T-helper 22 cell (primary cell): ENCODE data around the gene FCGR2B.
"Not testable (repeated sequence)": the region's sequence is repeated elsewhere in the genome, so short reads cannot be mapped to it uniquely, and the experiment has no call there.

Experiments used
- DNase-seq: peaks from one replicate; pipeline ENCODE4 v3.0.0-alpha.2; 2020; ENCODE audit warnings: low read depth

FCGR2B gene

GRCh38 chr1:161647507-161648360 is 15.2 kb upstream of the FCGR2B start:
- not testable (repeated sequence) for DNase-seq

DNA sequence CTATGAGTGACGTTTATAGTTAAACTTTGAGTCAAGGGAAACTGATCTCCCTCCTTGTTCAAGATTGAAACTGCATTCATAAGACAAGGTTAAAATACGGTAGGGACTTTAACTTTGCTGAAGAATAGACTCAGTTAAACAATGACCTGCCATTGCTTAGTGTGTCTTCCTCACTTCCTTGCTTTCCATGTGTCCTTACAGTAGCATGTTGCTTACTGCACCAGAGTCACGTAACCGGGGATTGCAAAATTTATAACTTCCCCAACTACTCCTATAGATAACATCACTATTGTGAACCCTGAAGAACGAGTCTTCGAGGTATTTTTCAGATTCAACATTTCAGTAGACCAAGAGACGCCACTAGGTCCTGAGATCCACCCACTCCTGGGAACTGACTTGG is 9.4 kb upstream of the FCGR2B start:
- not testable (repeated sequence) for DNase-seq

- DNase-seq, result not testable (repeated sequence)
These were observed 9.0 kb upstream of the FCGR2B start for GRCh38 chr1:161653971-161654370.

- not testable (repeated sequence) for DNase-seq
These were observed 4.4 kb upstream of the FCGR2B start for GRCh38 chr1:161658524-161658923.

DNA sequence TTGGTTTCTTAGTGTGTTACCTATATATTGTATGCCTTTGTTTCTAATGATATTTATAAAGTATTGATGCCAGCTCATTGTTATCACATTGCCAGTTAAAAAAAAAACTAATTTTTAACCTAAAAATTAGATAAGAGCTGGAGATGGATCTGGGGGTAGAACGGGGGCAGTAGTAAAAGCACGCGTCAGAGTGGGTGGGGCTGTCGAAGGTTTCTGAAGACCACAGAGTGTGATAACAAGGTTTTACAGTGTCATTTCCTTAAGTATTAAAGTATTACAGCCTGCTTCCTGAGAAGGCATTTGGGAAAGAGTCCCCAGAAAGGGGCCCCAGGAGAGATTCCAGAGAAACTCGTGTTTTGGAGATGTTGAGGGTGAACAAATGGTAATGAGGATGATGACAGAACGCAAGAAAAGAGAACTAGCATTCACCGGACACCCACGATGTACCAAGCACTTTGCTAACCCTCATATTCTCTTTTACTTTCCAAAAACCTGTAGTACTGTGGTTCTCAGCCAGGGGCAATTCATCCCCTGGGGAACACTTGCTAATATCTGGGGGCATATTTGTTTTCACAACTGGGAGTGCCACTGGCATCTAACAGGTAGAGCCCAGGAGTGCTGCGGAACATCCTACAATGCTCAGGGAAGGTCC is 1.2 kb upstream of the FCGR2B start:
- not testable (repeated sequence) for DNase-seq

DNA sequence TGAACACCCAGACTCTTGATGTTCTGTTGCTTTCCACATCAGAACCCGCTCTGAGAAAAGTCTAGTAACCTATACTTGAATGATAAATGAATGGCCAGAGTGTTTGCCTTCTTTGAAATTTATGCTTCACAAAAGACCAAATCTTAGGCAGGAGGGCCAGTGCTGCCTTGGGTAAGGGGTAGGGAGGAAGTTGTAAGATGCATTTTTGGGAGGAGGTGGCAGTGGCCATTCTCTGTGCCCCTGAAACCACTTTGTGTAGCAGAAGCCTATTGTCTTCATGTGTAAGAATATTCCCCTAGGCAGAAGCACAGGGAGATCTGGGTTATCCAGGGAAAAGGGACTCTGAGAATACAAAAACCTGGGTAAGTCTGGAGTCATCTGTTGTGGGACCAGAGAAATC is 626 bp downstream of the FCGR2B start:
- not testable (repeated sequence) for DNase-seq

DNA sequence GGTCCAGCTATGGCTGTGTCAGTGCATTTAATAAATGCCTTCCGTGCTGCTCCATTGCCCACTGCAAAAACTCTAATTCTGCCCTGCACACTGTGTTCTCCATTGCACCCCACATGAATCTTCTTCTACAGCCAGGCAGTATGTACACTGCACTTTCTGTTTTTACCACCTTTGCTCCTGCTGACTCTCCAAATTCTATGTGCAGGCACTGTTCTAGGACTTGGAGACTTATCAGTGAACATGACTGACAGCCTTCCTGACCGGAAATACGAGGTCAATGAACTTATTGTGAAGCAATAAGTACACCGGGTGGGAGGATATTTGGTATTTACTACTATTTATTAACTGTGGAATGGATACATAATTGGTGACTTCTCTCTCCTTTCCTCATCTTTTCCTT is 1.7 kb downstream of the FCGR2B start:
- DNase-seq, result not testable (repeated sequence)

DNA sequence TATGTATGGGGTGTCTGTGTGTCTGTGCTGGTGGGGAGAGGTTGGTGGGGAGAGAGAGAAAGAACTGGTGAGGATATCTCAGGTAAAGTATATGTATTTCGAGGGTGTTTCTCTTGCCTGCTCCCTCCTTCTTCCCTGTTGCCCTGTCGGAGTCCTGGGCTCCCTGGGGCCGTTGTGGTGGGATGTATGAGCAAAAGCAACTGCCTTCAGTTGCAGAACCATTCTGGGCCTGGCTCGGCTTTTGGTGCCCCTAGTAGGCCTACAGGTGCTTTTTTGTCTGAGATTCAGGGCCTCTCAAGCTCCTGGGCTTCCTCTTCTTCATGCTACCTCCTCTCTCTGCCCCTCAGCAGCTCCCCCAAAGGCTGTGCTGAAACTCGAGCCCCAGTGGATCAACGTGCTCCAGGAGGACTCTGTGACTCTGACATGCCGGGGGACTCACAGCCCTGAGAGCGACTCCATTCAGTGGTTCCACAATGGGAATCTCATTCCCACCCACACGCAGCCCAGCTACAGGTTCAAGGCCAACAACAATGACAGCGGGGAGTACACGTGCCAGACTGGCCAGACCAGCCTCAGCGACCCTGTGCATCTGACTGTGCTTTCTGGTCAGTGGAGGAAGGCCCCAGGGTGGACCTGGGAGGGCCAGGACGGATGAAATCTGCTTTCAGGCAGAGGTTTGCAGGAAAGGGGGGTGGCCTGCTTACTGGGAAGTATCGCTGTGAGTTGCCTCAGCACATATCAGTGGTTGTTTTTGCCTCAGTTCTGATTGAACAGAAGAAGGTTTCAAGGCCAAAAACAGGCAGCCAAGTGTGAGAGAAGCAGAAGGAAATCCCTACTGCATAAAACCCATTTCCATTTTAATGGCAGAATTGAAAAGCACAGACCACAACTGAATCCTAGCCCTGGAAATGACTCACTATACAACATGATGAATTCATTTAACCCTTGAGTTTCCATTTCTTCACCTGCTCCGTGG is 8.4 kb downstream of the FCGR2B start:
- not testable (repeated sequence) for DNase-seq

DNA sequence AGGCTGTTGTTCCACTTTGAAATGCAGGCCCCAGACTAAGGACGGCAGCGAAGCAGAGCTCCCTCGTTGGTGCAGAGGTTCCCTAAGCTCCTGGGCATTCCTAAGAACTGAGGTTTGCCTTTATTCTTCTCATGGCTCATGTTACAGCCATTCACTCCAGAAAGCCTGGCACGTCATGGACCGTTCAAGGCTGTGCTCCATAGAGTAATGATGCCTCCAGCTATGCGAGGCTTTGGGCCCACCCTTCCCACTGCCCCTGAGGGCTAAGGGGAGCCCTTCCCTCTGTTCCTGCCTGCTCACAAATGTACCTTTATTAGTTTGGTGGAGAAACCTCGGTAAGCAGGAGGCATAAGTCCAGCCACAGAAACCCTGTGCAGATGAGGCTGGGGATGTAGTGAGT is 10.5 kb downstream of the FCGR2B start:
- not testable (repeated sequence) for DNase-seq

GRCh38 chr1:161674447-161674846 is 11.5 kb downstream of the FCGR2B start:
- not testable (repeated sequence) for DNase-seq

DNA sequence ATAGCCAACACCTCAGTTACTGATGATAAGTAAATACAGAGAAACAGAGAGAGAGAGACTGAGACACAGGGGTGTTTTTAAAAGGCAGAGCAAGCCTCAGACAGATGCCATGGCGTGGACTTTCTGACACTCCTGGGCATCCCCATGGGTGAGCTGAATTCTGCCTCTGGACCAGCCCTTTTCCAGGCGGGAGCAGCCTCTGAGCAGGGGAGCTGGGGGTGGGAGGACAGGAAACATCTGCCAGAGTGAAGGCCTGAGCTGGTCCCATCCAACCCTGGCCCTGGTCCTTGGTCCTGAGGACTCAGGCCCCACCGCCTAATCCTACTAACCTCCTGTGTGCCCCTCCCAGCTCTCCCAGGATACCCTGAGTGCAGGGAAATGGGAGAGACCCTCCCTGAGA is 12.0 kb downstream of the FCGR2B start:
- not testable (repeated sequence) for DNase-seq

DNA sequence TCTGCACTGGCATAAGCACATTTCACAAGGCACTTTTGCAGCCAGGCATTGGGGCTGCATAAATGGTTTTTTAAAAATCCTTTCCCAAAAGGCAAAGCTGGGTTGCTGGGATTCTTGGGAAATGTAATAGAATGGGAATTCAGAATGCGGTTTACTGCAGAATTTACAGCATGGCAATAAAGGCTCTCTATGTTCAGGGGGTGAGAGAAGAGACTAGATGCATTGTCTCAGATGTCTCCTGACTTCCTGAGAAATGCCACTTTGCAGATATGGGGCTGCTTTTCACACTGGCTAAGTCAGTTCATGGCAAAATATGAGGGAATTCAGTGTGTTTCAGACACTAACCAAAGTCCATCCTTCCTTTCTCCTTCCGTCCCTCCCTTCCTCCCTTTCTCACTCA is 13.5 kb downstream of the FCGR2B start:
- DNase-seq, result no peak

GRCh38 chr1:161676958-161677689 is 14.2 kb downstream of the FCGR2B start:
- no peak for DNase-seq

- no peak for DNase-seq
These were observed 15.6 kb downstream of the FCGR2B start for GRCh38 chr1:161678500-161678899.

GRCh38 chr1:161681879-161682278 is 18.9 kb downstream of the FCGR2B start:
- DNase-seq, result no peak

- DNase-seq, result no peak
These were observed 26.0 kb downstream of the FCGR2B start for GRCh38 chr1:161688946-161689345.

DNA sequence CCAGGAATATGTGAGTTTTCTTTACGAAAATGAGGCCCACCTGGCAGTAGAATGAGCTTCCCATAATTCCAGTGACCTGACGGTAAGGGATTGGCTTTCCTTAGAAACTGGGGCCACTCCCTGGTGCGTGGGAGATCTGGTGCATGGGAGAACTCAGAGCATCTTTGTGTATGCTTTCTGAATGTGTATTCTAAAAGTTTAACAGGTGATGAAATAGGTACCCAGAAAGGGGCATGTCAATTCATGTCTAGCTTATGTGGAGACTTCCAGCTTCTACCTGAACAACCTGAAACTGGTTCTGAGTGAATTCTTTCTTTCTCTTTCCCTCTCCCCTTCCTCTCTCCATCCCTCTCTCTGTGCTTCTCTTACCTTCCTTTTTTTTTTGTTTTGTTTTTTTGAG is 28.9 kb downstream of the FCGR2B start:
- no peak for DNase-seq

- not testable (repeated sequence) for DNase-seq
These were observed 30.2 kb downstream of the FCGR2B start for GRCh38 chr1:161693020-161693712.

GRCh38 chr1:161698302-161698701 is 35.4 kb downstream of the FCGR2B start:
- not testable (repeated sequence) for DNase-seq

DNA sequence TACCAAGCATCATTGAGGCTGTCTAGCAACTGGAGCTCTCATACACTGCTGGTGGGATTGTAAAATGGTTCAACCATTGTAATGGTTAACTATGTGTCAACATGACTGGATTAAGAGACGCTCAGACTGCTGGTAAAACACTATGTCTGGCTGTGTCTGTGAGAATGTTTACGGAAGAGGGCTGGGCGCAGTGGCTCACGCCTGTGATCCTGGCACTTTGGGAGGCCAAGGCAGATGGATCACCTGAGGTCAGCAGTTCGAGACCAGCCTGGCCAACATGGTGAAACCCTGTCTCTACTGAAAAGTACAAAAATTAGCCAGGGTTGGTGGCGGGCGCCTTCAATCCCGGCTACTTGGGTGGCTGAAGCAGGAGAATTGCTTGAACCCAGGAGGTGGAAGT is 39.3 kb downstream of the FCGR2B start:
- no peak for DNase-seq

- no peak for DNase-seq
These were observed 42.6 kb downstream of the FCGR2B start for GRCh38 chr1:161705537-161705936.
